ENCODE results near the gene GFY.

GRCh38 chr19:49413348-49413747 lies 11.8 kb upstream of the GFY start:
- no peak for TF ChIP-seq POLR2A (IDR thresholded peaks at IDR 0.05)
- no peak for TF ChIP-seq CTCF (IDR thresholded peaks at IDR 0.05 in 8 of 11, conservative IDR thresholded peaks at IDR 0.05 in 3 of 11)
